CD4-positive, alpha-beta T cell treated with Interleukin-17A for 1 hour (primary cell): ENCODE data around the gene STK32B.

ENCODE experiments used
- DNase-seq: peaks from one replicate; pipeline ENCODE4 v3.0.0-alpha.2; 2020

The STK32B gene

GRCh38 chr4:5371415-5372190 lies 320.3 kb downstream of the STK32B start:
- DNase-seq = no peak

DNA sequence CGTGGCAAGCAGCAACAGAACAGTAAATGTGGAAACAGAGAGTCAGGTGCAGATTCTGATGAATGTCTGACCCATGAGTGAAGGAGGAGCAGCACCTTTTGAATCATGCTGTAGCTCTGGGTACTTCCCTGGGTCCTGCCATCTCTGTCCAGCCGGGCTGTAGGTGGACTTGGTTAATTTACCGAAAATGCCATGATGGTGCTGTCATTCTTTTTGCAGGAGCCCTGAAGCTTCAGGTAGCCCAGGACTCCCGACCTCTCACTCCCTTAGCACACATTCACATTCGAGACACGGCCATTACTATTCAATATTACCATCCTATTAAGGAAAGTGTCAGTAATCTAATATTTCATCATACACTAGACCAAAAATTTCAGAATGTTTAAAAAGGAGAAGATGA lies 320.9 kb downstream of the STK32B start:
- DNase-seq = no peak

- DNase-seq = no peak
These were observed 322.0 kb downstream of the STK32B start for GRCh38 chr4:5373327-5373726.

GRCh38 chr4:5374592-5374991 lies 323.3 kb downstream of the STK32B start:
- no peak for DNase-seq

- no peak for DNase-seq
These were observed 323.7 kb downstream of the STK32B start for GRCh38 chr4:5374994-5375393.

DNA sequence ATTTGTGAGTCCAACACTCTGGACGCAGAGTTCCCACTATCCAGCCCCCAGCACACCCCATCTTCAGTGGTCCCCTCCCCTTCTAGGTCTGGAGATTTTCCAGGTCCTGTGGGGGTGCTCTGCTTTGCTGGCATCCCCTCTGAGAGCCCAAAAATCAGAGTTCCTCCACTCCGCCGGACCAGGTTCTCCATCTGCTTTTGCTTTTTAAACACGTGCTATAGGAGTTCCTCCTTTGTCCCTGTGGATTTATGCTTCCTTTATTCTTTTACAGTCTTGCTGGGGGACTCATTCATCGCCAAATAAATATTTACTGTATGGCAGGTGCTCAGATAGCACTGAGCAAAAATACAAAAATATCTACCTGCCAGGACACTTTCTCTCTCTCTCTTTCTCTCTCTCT lies 324.7 kb downstream of the STK32B start:
- DNase-seq = no peak

DNA sequence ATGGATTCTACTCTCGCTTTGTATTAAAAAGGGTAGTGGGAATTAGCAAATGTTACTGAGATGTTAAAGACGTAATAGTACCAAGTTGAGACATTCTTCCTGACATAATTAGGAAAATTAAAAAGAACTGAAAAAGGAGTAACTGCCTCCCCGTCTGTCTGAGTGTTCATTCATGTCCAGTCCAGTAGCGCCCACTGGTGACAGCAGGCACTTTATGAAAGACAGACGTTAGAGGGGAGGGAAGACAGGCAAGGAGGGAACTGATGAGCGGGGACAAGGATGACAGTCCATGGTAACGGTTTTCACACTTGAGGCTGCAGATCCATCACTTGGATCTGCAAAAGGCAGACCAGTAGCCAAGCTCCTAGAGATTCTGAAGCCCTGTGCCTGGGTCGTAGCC lies 326.7 kb downstream of the STK32B start:
- no peak for DNase-seq

DNA sequence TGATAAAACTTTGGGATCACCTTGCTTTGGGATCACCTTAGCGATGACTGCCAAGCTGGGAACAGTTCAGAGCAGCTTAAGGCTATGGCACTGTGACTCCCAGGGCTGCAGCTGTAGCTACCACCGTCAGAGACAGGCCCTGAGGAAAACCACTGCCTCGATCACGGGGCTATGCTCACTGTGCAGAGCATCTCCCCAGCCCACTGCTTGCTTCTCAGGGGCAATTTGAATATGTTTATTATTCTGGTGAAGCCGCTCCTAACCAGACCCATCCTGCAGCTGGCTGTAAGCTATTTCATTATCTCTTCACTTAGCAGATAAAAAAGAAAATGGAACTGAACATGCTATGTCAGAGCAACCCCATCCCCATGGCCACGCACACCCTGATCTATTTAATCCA lies 328.6 kb downstream of the STK32B start:
- no peak for DNase-seq

DNA sequence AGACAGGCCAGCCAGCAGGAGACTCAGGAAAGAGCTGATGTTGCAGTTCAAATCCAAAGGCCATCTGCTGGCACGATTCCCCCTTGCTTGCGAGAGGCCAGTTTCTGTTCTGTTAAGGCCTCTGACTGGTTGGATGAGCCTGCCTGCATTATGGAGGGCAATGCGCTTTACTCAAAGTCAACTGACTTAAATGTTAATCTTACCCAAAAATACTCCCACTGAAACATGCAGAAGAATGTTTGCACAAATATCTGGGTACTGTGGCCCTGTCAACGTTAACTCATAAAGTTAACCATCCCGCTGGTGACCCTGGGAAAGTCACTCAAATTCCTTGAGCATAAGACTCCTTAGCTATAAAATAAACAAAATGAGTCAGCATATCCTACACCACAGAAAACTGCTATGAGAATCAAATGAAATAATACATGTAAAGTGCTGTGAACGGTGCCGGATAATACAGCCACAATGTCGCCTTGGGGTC lies 330.7 kb downstream of the STK32B start:
- DNase-seq = no peak

DNA sequence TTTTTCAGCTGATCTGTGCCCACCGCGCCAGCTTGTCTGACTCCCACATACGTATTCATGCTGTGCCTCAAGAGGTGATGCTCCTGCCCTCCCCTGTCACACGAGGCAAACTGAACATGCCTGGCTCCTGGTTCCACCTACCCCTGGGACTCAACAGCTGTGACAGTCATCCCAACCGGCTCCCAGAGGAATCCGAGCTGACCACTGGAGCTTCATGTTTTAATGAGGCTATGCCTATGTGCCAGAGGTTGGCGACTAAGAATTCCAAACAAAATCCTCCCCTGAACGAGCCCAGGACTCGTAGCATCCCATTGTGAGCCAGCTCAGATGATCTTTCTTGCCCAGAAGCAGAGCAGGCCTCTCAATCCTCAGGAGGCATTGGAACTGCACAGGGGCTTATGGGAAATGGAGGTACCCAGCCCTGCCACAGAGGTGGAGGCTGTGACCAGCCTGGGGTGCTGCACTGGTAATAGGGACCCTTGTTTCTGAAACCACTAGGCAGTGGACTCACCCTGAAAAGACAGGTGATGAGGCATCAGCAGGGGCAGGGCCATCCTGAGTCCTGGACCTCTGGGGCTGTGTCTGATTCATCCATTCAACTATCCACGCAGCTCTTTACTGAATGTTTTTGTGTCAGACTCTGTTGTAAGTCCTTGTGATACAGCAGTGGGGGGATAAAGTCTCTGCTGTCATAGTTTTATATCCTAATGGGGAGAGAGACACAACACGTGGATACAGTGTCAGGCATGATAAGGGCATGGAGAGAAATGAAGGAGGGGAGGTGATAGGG lies 332.1 kb downstream of the STK32B start:
- DNase-seq = no peak

DNA sequence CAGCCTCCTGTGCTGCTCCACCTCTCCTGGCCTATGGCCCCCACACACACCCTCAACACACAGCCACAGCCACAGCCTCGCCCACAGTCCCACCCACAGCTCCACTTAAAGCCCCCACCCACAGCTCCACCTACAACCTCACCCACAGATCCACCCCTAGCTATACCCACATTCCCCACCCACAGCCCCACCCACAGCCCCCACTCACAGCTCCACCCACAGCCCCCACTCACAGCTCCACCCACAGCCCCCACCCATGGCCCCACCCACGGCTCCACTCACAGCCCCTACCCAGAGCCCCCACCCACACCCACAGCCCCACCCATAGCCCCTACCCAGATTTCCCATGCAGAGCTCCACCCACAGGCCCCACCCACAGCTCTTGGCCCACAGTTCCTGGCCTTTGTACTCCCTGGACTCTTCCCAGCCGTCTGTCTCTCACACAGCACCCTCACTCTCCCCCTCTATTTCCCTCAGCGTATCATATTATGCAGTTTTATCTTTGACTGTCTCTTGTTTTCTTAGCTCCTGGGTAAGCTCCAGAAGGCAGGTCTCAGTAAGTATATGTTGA lies 334.5 kb downstream of the STK32B start:
- DNase-seq = no peak

- no peak for DNase-seq
These were observed 335.6 kb downstream of the STK32B start for GRCh38 chr4:5386921-5387320.

DNA sequence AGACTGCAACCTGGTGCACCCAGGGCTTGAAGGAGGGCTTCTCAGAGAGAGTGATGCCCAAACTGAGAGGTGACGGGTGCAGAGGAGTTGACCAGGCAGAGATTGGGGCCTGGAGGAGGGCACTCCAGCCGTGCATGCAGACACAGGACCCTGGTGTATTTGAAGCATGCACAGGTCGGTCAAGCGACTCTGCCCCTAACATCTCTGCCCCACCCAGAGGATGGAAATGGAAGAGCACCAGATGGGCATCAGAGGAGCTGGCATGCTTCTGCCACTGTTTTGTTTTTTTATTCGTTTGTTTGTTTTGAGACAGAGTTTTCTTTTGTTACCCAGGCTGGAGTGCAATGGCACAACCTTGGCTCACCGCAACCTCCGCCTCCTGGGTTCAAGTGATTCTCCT lies 336.2 kb downstream of the STK32B start:
- DNase-seq = no peak

GRCh38 chr4:5389756-5390310 lies 338.6 kb downstream of the STK32B start:
- DNase-seq = no peak

GRCh38 chr4:5391492-5391891 lies 340.2 kb downstream of the STK32B start:
- DNase-seq = no peak

DNA sequence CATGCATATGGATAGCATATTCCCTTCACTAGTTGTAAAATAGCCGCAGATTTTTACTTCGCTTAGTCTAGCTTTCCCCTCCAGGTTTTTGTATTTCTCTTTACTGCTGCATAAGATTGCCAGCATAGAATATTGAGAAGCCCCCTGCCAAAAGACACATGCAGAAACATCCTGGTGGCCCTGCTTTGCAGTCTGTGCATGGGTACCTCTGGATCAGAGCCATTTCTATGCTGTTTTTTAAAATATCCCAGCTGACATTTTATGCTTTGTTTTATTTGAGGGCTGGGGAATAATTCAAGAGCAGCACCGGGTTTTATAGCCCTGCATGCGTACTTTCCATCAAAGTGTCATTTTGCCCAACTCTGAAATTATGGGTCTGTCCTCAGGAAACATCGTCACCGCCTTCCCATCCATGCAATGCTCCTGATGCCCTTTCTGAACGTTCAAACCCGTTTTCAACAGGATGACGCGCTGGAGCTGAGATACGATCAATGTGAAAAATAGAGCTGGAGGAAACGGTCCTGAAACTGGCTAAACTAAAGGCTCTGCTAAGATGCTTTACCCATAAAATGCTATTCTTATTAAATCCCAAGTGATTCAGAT lies 342.7 kb downstream of the STK32B start:
- no peak for DNase-seq

DNA sequence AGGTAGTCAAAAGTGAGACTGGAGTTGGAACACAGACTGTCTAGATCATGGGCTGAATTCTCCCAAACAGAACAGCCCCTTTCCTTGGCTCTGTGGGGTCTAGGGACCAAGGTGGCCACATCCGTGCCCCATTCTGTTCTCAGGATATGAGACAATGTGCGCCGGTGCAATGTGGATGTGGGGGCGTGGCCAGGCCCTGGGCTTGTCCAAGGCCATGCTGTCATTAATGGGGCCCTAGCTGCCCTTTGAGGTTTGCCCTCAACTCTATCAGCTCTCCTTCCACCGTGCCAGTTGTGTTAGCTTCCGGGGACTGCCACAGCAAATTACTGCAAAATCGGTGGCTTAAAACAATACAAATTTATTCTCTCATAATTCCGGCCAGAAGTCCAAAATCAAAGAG lies 344.5 kb downstream of the STK32B start:
- DNase-seq = no peak

DNA sequence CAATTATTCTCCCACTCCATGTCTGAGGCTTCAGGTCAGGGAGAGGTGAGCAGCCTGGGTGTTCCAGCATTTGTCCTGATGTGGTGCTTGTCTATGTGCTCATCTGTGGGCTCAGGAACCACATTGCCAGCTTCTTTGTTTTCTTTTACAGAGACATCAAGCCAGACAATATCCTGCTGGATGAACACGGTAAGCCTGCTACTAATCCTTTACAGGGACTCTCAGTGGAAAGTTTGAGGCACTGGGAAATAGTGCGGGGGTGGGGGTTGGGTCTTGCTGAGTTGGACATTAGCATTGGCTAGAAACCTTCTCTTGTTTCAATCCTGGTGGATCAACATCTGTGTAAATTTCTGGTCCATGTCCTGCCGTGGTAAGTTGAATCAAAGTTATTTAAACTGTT lies 346.8 kb downstream of the STK32B start:
- no peak for DNase-seq

- DNase-seq = no peak
These were observed 347.8 kb downstream of the STK32B start for GRCh38 chr4:5399124-5399523.

- DNase-seq = no peak
These were observed 348.6 kb downstream of the STK32B start for GRCh38 chr4:5399790-5400421.

DNA sequence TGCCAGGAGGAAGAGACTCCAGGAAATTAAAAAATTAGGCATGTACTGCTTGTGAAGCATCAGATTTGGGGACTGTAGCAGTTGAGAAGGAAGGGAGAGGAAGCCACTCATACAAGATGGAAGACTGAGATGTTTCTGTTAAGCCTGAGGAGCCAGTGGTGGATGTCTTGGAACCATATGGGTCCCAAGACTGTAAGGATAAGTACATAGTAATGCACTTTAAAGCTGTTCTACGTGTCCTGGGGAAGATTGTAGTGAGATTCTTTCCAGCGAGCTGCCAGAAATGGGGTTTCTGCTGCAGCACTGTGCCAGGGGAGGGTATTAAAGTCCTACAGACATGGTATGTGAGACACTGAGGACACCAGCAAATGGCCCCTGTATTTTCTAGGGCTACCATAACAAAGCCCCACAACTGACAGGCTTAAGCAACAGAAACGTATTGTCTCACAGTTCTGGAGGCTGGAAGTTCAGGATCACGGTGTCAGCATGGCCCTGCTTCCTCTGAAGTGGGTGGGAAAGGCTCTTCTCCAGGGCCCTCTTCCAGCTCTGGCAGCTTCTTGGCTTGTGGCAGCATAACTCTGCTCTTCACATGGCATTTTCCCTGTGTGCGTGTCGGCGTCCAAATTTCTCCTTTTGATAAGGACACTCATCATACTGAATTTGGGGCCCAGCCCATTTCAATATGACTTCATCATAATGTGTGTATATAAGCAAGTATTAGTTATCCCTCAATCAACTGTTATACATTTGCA lies 352.6 kb downstream of the STK32B start:
- no peak for DNase-seq

GRCh38 chr4:5409237-5409636 lies 358.0 kb downstream of the STK32B start:
- DNase-seq = no peak
